MCF 10A (cell line): ENCODE measurements around the gene PARD3B. TPM values are rescaled to one million over a fixed set of nuclear protein-coding genes. Genes with fewer than 3 reads are reported as not detected.
A peak's percentile ranks its signal among the peaks of the same experiment; 100 is the strongest.

Experiments
- BruUV-seq: library from RNA; stranded (reverse); fragments of 400-500 nt; replicated peaks from 2 replicates; lab custom pipeline; 2021; lab: Mats Ljungman, UMichigan
- CTCF ChIA-PET: fragments of 300-600 bp; sonication (Branson Sonifier 250); formaldehyde crosslinking; extraction: SDS; loops from one replicate; lab custom pipeline; 2021; ENCODE audit warnings: antibody characterized with exemption, inconsistent platforms; lab: Yijun Ruan, JAX
- POLR2A ChIA-PET: fragments of 300-600, 350-650 bp; sonication (Branson Sonifier 250); formaldehyde crosslinking; extraction: SDS; loops from one replicate; lab custom pipeline; 2020; ENCODE audit warnings: antibody characterized with exemption, inconsistent platforms; lab: Yijun Ruan, JAX
- DNase-seq: peaks from one replicate; pipeline ENCODE4 v3.0.0-alpha.2; 2018; ENCODE audit not compliant: unreplicated experiment
- H3K27ac Mint-ChIP-seq: one replicate; pipeline ENCODE4 v1.8.0; 2022; ENCODE audit warnings: mild to moderate bottlenecking, low read depth, mixed read lengths; ENCODE audit not compliant: unreplicated experiment
- H3K27me3 Mint-ChIP-seq: one replicate; pipeline ENCODE4 v1.8.0; 2022; ENCODE audit warnings: mixed read lengths; ENCODE audit not compliant: insufficient read depth, unreplicated experiment
- H3K36me3 Mint-ChIP-seq: one replicate; pipeline ENCODE4 v1.8.0; 2022; ENCODE audit warnings: mild to moderate bottlenecking, moderate library complexity, mixed read lengths; ENCODE audit not compliant: insufficient read depth, unreplicated experiment
- H3K4me1 Mint-ChIP-seq: one replicate; pipeline ENCODE4 v1.8.0; 2022; ENCODE audit warnings: mixed read lengths; ENCODE audit not compliant: insufficient read depth, unreplicated experiment
- H3K4me3 Mint-ChIP-seq: one replicate; pipeline ENCODE4 v1.8.0; 2022; ENCODE audit warnings: mild to moderate bottlenecking, moderate library complexity, mixed read lengths; ENCODE audit not compliant: unreplicated experiment
- H3K9me3 Mint-ChIP-seq: one replicate; pipeline ENCODE4 v1.8.0; 2022; ENCODE audit warnings: mixed read lengths; ENCODE audit not compliant: unreplicated experiment
- CTCF ChIP-seq: fragments of 200-600 bp; IDR thresholded peaks from one replicate; pipeline ENCODE4 v1.8.0; 2022; ENCODE audit warnings: antibody characterized with exemption, mild to moderate bottlenecking; ENCODE audit not compliant: unreplicated experiment
- intact Hi-C: fragments of 100-400 bp; cut with micrococcal nuclease; formaldehyde crosslinking; loops from 2 replicates; pipeline ENCODE4 v1.14.1; 2022
- total RNA-seq: library from RNA; stranded (reverse); gene quantifications from 2 replicates; pipeline ENCODE4 v1.2.3, GENCODE V29; 2022

PARD3B gene
- total RNA-seq, 1 experiment from 2014 or later: 11.6 TPM

- Mint-ChIP-seq H3K4me3 (no peak overlapping the region), H3K36me3 (no peaks in the 10 kb centered on the region), H3K27ac (no peak overlapping the region), H3K4me1 (peaks cover 7% of the 10 kb centered on the region), H3K27me3 (no peaks in the 10 kb centered on the region), H3K9me3 (no peaks in the 10 kb centered on the region)
- no peak for TF ChIP-seq CTCF
- ChIA-PET CTCF (no interaction called here), POLR2A (interaction anchor here (1.2 kb wide), 1 partner anchor 38 kb away, joined by 3 read pairs; no protein-coding TSS in a partner anchor)
- intact Hi-C loops: no loop called here
- DNase-seq: no peak
- no TSS peak for BruUV-seq
Measured at GRCh38 chr2:204794624-204795023, 249.3 kb downstream of the PARD3B start.

GRCh38 chr2:204795156-204795555 lies 249.9 kb downstream of the PARD3B start:
- Mint-ChIP-seq H3K4me3 (no peak overlapping the region), H3K36me3 (no peaks in the 10 kb centered on the region), H3K4me1 (peaks cover 7% of the 10 kb centered on the region), H3K9me3 (no peaks in the 10 kb centered on the region), H3K27ac (no peak overlapping the region), H3K27me3 (no peaks in the 10 kb centered on the region)
- peak; percentile 13 for DNase-seq
- POLR2A ChIA-PET: interaction anchor here (1.2 kb wide), 1 partner anchor 37 kb away, joined by 3 read pairs; no protein-coding TSS in a partner anchor
- CTCF ChIA-PET: no interaction called here
- no TSS peak for BruUV-seq
- no peak for TF ChIP-seq CTCF
- intact Hi-C loops: no loop called here

- H3K9me3 Mint-ChIP-seq: no peaks in the 10 kb centered on the region
- BruUV-seq: no TSS peak
- peaks cover 7% of the 10 kb centered on the region for H3K4me1 Mint-ChIP-seq
- H3K36me3 Mint-ChIP-seq: no peaks in the 10 kb centered on the region
- DNase-seq: no peak
- TF ChIP-seq CTCF: no peak
- intact Hi-C loops: no loop called here
- CTCF ChIA-PET: interaction anchor here (0.5 kb wide), 1 partner anchor 1480 kb away, joined by 3 read pairs; no protein-coding TSS in a partner anchor
- no peaks in the 10 kb centered on the region for H3K27me3 Mint-ChIP-seq
- POLR2A ChIA-PET: interaction anchor here (0.8 kb wide), 1 partner anchor 8 kb away, joined by 3 read pairs; no protein-coding TSS in a partner anchor
- H3K27ac Mint-ChIP-seq: no peak overlapping the region
- no peak overlapping the region for H3K4me3 Mint-ChIP-seq
Measured at GRCh38 chr2:204796581-204796980, 251.3 kb downstream of the PARD3B start.

GRCh38 chr2:204799791-204800190 lies 254.5 kb downstream of the PARD3B start:
- Mint-ChIP-seq H3K27me3 (no peaks in the 10 kb centered on the region), H3K4me3 (no peak overlapping the region), H3K4me1 (peaks cover 7% of the 10 kb centered on the region), H3K36me3 (no peaks in the 10 kb centered on the region), H3K9me3 (no peaks in the 10 kb centered on the region), H3K27ac (no peak overlapping the region)
- ChIA-PET POLR2A (no interaction called here), CTCF (no interaction called here)
- BruUV-seq: no TSS peak
- DNase-seq: no peak
- no peak for TF ChIP-seq CTCF
- intact Hi-C loops: no loop called here
